ENCODE data around the gene RBM11.
A peak's percentile ranks its signal among the peaks of the same experiment; 100 is the strongest.
"Not testable (repeated sequence)": the region's sequence is repeated elsewhere in the genome, so short reads cannot be mapped to it uniquely, and the experiment has no call there.

Gene RBM11, protein sequence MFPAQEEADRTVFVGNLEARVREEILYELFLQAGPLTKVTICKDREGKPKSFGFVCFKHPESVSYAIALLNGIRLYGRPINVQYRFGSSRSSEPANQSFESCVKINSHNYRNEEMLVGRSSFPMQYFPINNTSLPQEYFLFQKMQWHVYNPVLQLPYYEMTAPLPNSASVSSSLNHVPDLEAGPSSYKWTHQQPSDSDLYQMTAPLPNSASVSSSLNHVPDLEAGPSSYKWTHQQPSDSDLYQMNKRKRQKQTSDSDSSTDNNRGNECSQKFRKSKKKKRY

DNA sequence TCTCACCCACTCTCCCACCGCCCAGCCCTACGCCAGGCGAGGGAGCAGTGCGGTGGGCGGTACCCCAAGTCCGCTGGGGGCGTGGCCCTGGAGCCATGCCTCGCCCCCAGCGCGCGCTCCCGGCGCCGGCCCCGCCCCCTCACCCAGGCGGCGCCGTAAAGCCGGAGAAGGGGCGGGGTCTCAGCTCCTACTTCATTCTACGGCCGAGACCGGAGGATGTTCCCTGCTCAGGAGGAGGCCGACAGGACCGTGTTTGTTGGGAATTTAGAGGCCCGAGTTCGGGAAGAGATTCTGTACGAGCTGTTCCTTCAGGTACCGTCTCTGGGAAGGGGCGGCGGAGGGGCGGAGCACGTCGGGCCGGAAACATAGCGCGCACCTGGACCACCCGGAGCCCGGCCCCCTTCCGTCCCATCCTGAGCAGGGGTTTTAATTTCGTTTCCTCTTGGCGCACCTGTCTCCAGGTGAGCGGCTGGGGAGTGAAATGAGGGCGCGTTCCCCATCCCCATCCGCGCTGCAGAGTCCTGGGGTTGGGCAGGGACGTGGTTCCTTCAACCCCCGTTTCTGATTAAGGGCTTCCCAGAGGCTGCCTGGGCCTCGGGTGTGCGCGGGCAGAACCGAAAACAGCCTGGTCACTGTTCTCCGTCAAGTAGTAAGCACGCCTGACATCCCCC is at the start of gene RBM11:
TSS of gene RBM11 (plus strand) at position 187 of the 671 bp plus-strand sequence. CDS start at position 217, 30 bp downstream.
- peak; percentile 45 to 62 for DNase-seq (ENCODE audit: low read depth in 2 of 2)

DNA sequence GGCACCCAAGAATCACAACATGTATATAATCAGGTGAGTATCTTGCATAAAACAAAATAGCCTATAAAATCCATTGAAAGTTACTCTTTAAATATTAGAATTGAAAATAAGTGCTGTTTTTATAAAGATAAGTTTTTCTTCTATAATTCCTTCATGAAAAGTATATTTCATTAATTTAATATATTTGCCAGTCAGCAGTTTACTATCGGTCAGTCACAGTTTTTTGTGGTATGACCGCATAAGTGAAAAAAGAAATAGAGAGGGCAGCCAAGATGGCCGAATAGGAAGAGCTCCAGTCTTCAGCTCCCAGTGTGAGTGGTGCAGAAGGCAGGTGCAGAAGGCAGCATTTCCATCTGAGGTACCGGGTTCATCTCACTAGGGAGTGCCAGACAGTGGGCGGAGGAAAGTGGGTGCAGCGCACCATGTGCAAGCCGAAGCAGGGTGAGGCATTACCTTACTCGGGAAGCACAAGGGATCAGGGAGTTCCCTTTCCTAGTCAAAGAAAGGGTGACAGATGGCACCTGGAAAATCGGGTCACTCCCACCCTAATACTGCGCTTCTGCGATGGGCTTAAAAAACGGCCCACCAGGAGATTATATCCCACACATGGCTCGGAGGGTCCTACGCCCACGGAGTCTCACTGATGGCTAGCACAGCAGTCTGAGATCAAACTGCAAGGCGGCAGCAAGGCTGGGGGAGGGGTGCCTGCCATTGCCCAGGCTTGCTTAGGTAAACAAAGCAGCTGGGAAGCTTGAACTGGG is 49.3 kb upstream of the RBM11 start:
- DNase-seq (ENCODE audit: low read depth in 2 of 2): not testable (repeated sequence)

DNA sequence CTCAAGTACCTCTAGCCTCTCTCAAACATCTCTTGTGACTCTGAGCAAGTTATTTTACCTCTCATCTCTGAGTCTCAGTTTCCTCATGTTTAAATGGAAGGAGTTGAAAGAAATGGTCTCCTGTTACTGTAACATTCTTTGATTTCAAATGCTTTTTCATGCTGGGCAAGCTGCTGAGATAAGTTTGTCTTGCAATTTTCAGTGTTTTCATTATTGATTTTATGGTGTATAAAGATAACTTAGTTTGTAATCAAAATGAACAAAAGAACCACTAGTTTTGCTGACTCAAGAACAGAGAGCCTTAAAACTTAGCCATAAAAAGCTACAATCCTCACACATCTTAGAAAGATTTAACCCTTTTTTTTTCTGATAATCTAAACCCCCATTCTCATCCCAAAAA is 9.7 kb upstream of the RBM11 start:
- DNase-seq (ENCODE audit: low read depth in 2 of 2): no peak

DNA sequence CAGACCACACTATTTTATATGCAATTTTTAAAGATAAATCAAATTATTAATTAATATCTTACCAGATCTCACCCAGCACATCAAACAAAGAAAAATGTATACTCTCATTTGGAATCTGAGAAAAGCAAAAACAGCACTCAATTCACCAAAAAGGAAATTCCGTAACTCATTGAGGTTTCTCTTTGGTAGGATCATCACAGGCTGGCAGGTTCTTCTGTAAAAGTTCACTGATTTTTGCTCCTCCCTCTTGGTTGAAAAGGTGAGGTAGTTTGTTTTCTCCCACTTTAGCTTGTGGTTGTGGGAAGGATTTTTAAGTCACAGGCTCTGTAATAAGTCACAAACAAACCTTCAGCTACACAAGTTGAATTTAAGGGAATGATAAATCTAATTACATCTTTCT is 5.2 kb upstream of the RBM11 start, which contains the start of gene LIPI:
TSS of gene LIPI (minus strand) at position 218 of the 400 bp plus-strand sequence. CDS start at position 108, 110 bp downstream.
- DNase-seq (ENCODE audit: low read depth in 2 of 2): no peak

DNA sequence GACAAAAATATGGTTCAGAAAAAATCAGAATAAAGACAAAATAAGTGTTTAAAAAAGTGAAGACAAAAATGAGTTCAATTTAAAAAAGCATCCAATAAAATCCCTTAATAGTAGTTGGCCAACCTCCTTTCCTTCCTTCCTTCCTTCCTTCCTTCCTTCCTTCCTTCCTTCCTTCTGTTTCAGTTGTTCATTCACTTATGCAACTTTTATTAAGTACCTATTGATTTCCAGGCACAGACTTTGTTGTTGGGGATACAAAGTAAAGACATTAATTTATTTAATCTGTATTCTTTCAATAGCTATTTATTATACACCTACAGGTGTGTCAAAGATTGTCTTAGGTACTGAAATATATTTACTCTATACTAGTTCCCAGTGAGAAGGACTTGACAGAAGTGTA is 2.8 kb upstream of the RBM11 start:
- DNase-seq (ENCODE audit: low read depth in 2 of 2): no peak

DNA sequence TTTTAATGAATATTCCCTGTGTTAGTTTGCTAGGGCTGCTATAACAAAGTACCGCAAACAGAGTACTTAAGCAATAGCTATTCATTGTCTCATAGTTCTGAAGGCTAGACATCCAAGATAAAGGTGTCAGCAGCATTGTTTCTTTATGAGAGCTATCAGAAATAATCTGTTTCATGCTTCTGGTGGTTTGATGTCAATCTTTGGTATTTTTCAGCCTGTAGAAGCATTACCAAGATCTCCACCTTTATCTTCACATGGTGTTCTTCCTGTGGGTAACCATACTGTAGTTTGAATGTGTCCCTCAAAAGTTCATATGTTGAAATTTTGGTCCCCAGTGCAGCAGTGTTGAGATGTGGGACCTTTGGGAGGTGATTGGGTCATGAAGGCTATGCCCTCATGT is 7.4 kb downstream of the RBM11 start:
- no peak for DNase-seq (ENCODE audit: low read depth in 2 of 2)

DNA sequence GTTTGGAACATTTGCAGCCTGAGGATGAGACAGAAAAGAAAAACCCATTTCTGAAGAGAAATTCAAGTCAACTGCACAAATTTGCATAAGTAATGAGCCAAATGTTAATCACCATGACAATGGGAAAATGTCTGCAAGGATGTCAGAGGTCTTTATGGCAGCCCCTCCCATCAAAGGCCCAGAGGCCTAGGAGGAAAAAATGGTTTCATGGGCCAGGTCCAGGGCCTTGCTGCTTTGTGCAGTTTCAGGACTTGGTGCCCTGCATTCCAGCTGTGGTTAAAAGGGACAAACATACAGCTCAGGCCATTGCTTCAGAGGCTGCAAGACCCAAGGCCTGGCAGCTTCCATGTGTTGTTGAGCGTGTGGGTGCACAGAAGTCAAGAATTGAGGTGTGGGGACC is 13.4 kb downstream of the RBM11 start:
- no peak for DNase-seq (ENCODE audit: low read depth in 2 of 2)

DNA sequence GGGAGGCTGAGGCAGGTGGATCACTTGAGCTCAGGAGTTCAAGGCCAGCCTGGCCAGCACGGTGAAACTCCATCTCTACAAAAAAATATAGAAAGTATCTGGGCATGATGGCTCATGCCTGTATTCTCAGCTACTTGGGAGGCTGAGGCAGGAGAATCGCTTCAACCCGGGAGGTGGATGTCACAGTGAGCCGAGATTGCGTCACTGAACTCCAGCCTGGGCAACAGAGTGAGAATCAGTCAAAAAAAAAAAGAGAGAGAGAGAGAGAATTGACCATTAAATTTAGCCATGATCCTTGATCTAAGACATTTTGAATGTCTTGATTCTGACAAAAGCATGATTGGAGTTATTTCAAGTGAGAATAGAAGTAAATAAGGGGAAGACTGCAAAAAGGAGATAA is 19.1 kb downstream of the RBM11 start:
- DNase-seq (ENCODE audit: low read depth in 2 of 2): no peak

DNA sequence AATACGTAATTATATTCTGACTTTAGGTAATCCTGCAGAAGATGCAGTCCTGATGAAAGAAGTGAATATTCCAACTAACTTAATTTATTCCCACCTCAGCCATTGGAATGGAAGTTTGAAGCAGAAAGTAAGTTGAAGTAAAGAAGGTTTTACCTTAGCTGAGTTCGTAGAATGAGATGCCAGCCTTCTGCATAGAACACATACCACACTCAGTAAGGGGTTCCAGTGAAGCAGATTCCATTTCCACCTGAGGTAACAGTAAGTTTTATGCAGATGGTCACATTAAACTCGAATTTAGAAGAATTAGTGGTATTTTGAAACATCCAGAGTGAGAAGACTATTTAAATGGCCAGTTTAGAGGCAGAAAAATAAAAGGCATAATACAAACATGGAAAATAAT is 20.2 kb downstream of the RBM11 start:
- no peak for DNase-seq (ENCODE audit: low read depth in 2 of 2)

DNA sequence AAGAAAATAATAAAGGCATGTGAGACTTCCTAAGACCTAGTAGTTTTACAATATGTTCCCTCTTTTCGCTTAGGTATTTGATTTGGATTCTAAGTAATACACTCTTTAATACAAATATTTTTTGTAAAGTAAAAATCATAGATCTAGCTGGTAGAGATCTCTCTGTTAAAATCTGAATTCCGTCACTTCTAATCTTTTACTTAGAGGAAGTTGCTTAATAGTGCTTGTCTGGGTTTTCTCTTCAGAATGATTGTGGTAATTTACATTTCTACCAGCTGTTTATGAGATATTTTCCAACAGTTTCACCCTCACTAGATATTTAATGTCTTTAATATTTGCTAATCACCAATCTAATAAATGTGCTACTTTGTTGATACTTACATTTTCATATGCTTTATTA is 23.3 kb downstream of the RBM11 start:
- no peak for DNase-seq (ENCODE audit: low read depth in 2 of 2)

DNA sequence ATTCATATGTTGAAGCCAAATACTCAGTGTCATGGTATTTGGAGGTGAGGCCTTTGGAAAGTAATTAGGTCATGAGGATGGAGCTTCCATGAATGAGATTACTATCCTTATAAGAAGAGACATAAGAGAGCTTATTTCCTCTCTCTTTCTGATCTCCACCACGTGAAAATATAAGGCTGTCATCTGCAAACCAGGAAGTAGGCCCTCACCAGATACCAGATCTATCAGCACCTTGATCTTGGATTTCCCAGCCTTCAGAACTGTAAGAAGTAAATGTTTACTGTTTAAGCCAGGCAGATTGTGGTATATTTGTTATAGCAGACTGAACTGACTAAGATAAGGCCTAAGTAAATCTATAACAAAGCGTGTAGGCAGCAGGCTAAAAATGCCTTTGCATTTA is 25.3 kb downstream of the RBM11 start:
- DNase-seq (ENCODE audit: low read depth in 2 of 2): no peak

DNA sequence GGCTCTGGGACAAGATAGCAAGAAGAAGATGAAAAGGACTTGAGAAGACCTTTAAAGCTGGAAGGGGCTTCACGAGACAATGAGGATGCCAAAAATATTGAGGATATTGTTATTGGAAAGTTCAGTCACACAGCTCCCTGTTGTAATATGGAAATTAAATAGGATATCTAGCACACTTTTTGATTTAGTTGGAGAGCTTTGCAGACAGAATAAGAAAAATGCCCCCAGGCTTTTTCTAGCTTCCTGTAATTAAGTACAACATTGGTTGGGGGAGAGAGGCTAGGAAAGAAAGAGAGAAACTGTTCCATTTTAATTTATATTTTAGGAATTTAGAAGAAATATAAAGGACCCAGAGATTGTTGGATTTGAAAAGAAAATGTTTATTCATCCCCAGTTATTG is 27.5 kb downstream of the RBM11 start:
- no peak for DNase-seq (ENCODE audit: low read depth in 2 of 2)

DNA sequence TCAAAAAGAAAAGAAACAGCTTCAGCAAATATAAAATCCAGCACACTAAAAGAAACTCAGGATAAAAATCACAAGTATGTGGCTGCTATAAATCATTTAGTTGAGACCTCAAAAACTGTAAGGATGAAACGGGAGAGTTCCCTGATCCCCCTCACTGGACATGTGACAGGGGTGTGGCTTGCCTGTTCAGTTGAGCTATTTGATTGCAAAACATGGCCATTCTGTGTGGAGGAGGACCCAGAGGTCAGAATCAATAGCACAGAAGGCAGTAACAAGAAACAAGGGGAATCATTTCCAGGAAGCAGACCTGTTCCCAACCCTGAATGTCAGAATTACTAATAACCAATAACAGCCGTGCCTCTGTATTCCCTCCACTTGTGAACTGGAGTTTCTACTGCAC is 27.9 kb downstream of the RBM11 start:
- DNase-seq (ENCODE audit: low read depth in 2 of 2): no peak

DNA sequence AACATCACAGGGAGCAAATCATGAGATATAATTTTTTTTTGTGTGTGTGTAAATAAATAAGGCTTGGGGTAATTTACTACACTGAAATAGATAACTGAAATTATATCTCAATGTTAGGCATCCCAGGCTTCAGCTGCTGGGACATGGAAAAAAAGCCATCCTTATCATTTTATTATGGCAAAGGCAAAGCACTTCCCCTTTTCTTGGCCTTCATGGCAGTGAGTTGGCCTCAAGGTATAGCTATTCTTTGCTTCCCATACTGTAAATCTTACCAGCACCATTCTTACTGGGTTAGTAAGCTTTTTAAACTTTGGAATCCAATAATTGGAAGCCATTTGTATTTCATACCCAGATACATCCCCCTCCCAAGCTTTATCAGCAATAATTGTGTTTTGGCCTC is 29.0 kb downstream of the RBM11 start:
- no peak for DNase-seq (ENCODE audit: low read depth in 2 of 2)

DNA sequence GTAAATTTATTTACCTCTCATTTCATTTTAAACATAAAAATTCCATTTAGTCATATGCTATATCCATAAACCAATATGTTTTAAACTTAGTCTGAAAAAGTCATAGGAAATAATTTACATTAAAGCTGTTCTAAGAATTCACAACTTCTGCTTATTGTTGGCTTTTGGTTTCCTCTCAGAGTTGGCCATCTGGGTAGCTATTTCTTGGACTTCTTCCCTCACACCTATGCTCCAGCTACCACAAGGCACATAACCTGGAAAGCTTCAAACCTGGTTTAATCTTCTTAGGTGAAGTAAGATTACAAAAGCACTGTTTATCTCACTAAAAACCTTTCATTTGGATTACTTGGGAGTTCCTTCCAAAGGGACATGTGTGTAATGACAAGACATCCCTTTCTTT is 29.8 kb downstream of the RBM11 start:
- no peak for DNase-seq (ENCODE audit: low read depth in 2 of 2)

DNA sequence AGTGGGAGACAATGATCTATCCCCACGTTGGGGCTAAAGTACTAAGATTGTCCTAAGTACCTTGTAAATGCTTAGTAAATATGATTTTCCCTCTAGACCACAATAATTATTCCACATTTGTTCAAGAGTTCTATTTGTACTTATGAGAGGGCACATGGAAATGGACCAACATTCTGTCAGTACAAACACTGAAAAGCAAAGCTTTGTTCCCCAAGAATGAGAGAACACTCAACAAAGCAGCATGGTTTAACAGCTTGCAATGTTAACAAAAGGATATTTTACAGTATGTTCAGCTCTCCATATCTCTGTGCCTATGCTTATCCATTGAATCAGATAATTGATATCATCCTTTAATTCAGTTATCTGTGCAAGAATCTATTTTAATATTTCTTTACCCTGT is 35.4 kb downstream of the RBM11 start:
- no peak for DNase-seq (ENCODE audit: low read depth in 2 of 2)

DNA sequence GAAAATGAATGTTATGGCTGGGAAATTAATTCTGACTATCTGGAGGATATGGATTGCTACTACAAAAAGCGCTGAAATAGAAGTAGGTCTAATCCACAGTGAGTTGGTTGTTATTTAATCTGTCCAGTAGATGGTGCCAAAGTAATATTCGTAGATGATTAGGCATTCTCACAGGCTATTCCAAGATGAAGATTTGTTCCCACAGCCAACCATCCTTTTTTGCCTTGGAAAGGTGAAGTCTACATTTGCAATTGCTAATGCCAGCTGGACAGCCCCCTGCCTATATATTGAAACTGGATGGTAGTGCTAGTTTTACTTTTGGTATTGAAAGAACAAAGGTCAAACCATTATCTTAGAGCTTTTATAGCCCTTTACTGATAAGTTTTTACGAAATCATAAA is 43.8 kb downstream of the RBM11 start:
- no peak for DNase-seq (ENCODE audit: low read depth in 2 of 2)

DNA sequence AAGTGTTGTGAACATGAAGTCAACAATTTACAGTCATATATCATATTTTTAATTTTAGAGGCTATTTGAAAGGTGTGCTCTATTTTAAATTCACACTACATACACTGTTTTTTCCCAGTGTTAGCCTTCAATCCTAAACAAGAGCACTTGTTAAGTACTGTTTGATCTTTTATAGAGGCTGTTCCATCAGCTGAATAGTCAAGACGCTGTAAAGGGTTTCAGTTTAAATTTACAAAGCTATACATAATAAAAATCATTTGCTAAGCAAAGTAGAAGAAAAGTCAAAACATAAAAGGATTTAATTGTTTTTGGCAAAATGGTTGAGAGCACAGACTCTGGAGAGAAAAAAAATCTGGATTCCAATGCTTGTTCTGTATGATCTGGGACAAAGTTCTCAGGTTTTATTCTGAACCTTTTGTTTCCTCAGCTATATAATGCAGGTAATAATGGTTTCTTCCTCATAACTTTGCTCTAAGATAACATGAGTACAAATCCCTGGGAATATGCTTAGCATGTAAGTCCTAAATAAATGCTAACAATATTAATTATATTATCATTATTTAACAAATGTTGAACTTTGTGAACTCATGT is 44.3 kb downstream of the RBM11 start:
- DNase-seq (ENCODE audit: low read depth in 2 of 2): no peak

DNA sequence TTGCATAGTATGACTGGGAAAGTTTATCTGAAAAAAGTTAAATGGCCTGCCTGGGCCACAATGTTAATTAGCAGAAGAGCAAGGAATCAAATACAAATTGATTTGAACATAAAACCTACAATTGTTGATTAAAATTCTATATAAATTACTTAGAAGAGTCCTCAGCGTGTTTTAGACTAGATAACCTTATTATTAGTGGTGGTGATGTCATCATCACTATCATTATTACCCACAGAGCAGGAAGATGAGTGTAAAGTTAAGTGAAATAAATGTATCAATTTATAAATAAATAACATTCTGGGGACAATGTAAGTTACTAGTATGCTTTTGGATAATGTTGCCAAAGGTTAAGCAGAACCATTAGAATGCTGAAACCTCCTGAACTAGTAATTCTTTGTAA is 46.1 kb downstream of the RBM11 start:
- no peak for DNase-seq (ENCODE audit: low read depth in 2 of 2)

DNA sequence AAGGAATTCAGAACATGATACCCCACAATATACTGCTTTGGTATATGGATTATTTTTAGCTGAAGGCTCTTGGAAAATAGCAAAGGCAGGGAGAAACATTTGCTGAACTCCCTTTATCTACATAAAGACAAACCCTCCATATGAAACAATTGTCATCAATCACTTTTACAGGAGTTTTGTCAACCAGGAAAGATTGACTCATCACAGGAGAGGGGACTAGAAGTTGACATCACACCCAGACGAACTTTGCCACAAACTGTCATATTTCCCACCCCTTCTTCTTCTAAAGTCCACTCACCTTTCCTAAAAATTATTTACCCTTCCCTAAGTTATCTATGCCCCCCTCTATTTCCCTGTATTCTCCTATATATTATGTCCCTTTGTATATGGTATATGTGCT is 47.9 kb downstream of the RBM11 start:
- no peak for DNase-seq (ENCODE audit: low read depth in 2 of 2)

DNA sequence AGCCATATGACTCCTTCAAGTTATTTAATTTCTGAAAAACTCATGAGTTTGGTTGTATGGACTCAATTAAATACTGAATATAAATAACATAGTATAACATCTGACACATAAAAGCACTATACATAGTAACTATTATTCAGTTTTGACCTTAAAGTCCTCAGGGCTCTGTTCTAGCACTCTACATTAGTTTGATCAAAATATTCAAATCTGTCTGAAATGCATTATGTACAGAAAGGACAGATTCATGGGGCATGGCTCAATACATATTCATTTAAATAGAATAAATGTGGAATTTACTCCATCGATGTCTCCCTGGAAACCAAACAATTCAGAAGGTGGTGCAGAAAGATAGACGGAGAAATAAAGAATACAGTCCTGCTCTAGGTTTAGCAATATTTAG is 49.1 kb downstream of the RBM11 start:
- no peak for DNase-seq (ENCODE audit: low read depth in 2 of 2)

DNA sequence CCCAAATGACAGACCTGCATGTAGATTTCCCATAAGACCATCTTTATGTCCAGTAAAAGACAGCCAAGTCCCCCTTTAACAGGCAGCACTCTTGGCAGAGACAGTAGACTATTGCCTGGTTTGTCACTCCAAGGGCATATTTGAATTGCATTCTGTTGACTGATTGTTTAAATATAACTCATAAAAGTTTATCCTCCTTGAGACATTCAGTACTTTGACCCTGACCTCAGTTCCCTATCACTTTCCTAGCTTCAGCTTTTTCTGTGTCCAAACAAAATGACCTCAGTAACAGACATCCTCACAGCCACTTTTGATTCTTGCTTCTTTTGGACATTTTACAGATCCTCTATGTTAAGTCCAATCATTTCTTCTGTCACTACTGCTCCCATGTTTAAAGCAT is 51.1 kb downstream of the RBM11 start:
- no peak for DNase-seq (ENCODE audit: low read depth in 2 of 2)

DNA sequence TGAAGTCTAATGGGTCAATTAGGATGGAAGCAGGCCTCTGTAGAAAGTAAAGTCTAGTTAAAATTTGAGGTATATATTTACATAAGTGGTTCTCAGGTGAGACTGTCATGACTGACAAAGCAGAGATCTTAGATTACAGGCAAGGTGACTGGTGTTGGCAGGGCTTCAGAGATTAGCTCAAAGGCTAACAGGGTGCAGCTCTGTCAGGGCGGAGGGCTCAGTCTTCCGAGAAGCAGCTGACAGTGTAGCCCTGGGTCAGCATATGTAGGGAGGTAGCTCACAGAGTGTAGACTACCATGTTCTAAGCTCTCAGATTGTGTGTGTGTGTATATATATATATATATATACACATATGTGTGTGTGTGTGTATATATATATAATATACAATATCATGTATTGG is 54.7 kb downstream of the RBM11 start:
- no peak for DNase-seq (ENCODE audit: low read depth in 2 of 2)
